ENCODE results near the gene MTHFD2L.
"Not testable (repeated sequence)": the region's sequence is repeated elsewhere in the genome, so short reads cannot be mapped to it uniquely, and the experiment has no call there.

Gene MTHFD2L

GRCh38 chr4:74127745-74128144, 30.2 kb upstream of the MTHFD2L start:
- Histone ChIP-seq H3K79me2 (ENCODE audit: insufficient read depth, low read length) (no peaks in the 10 kb centered on the region), H3K9me2 (ENCODE audit: low read depth, low read length) (no peaks in the 10 kb centered on the region), H2AFZ (ENCODE audit: low read length) (no peak overlapping the region), H4K20me1 (ENCODE audit: insufficient read depth, low read length) (no peaks in the 10 kb centered on the region), H3K4me3 (ENCODE audit: low read depth, low read length, poor library complexity, severe bottlenecking) (no peak overlapping the region), H3K9ac (ENCODE audit: low read length) (no peak overlapping the region), H3K9me3 (ENCODE audit: low read length) (no peaks in the 10 kb centered on the region), H3K27ac (ENCODE audit: low read depth, low read length, poor library complexity, severe bottlenecking) (no peak overlapping the region), H3K27me3 (ENCODE audit: insufficient read depth, low read length) (no peaks in the 10 kb centered on the region), H3K36me3 (ENCODE audit: insufficient read depth, low read length) (no peaks in the 10 kb centered on the region), H3F3A (ENCODE audit: insufficient read depth, low read length) (no peaks in the 10 kb centered on the region), H3K4me1 (ENCODE audit: insufficient read depth, low read length, severe bottlenecking) (no peaks in the 10 kb centered on the region), H3K4me2 (ENCODE audit: low read length) (no peak overlapping the region)
- TF ChIP-seq CTCF (IDR thresholded peaks at IDR 0.05; ENCODE audit: low read length) (no peak), EZH2 (IDR thresholded peaks at IDR 0.05; ENCODE audit: borderline replicate concordance, low read length) (no peak)

- H3K36me3 ChIP-seq (ENCODE audit: insufficient read depth, low read length); H3K4me1 ChIP-seq (ENCODE audit: insufficient read depth, low read length, severe bottlenecking); H3K27me3 ChIP-seq (ENCODE audit: insufficient read depth, low read length); H3K4me3 ChIP-seq (ENCODE audit: low read depth, low read length, poor library complexity, severe bottlenecking); H3K9me2 ChIP-seq (ENCODE audit: low read depth, low read length); H3K9ac ChIP-seq (ENCODE audit: low read length); H2AFZ ChIP-seq (ENCODE audit: low read length); H3F3A ChIP-seq (ENCODE audit: insufficient read depth, low read length); H3K27ac ChIP-seq (ENCODE audit: low read depth, low read length, poor library complexity, severe bottlenecking); H4K20me1 ChIP-seq (ENCODE audit: insufficient read depth, low read length); H3K79me2 ChIP-seq (ENCODE audit: insufficient read depth, low read length); H3K4me2 ChIP-seq (ENCODE audit: low read length); H3K9me3 ChIP-seq (ENCODE audit: low read length): not testable (repeated sequence)
Observed at GRCh38 chr4:74130843-74131242, 27.1 kb upstream of the MTHFD2L start.

- not testable (repeated sequence) for H3K27me3 ChIP-seq (ENCODE audit: insufficient read depth, low read length); H3K27ac ChIP-seq (ENCODE audit: low read depth, low read length, poor library complexity, severe bottlenecking); H3K36me3 ChIP-seq (ENCODE audit: insufficient read depth, low read length); H3K9ac ChIP-seq (ENCODE audit: low read length); H3K4me2 ChIP-seq (ENCODE audit: low read length); H4K20me1 ChIP-seq (ENCODE audit: insufficient read depth, low read length); H3K9me2 ChIP-seq (ENCODE audit: low read depth, low read length); H3K4me3 ChIP-seq (ENCODE audit: low read depth, low read length, poor library complexity, severe bottlenecking); H3K9me3 ChIP-seq (ENCODE audit: low read length); H3K4me1 ChIP-seq (ENCODE audit: insufficient read depth, low read length, severe bottlenecking); H2AFZ ChIP-seq (ENCODE audit: low read length); H3K79me2 ChIP-seq (ENCODE audit: insufficient read depth, low read length); H3F3A ChIP-seq (ENCODE audit: insufficient read depth, low read length)
Observed at GRCh38 chr4:74132188-74132587, 25.7 kb upstream of the MTHFD2L start.

- no peaks in the 10 kb centered on the region for H3F3A ChIP-seq (ENCODE audit: insufficient read depth, low read length)
- no peaks in the 10 kb centered on the region for H4K20me1 ChIP-seq (ENCODE audit: insufficient read depth, low read length)
- no peak overlapping the region for H2AFZ ChIP-seq (ENCODE audit: low read length)
- H3K36me3 ChIP-seq (ENCODE audit: insufficient read depth, low read length) = no peaks in the 10 kb centered on the region
- H3K4me2 ChIP-seq (ENCODE audit: low read length) = no peak overlapping the region
- H3K4me1 ChIP-seq (ENCODE audit: insufficient read depth, low read length, severe bottlenecking) = no peaks in the 10 kb centered on the region
- no peaks in the 10 kb centered on the region for H3K27me3 ChIP-seq (ENCODE audit: insufficient read depth, low read length)
- TF ChIP-seq CTCF (IDR thresholded peaks at IDR 0.05; ENCODE audit: low read length) (no peak), EZH2 (IDR thresholded peaks at IDR 0.05; ENCODE audit: borderline replicate concordance, low read length) (no peak)
- no peaks in the 10 kb centered on the region for H3K9me2 ChIP-seq (ENCODE audit: low read depth, low read length)
- H3K4me3 ChIP-seq (ENCODE audit: low read depth, low read length, poor library complexity, severe bottlenecking) = no peak overlapping the region
- no peak overlapping the region for H3K27ac ChIP-seq (ENCODE audit: low read depth, low read length, poor library complexity, severe bottlenecking)
- H3K9me3 ChIP-seq (ENCODE audit: low read length) = peaks cover 6% of the 10 kb centered on the region; the same call in 1 of the 2 replicates
- H3K79me2 ChIP-seq (ENCODE audit: insufficient read depth, low read length) = no peaks in the 10 kb centered on the region
- no peak overlapping the region for H3K9ac ChIP-seq (ENCODE audit: low read length)
Observed at GRCh38 chr4:74132944-74133343, 25.0 kb upstream of the MTHFD2L start.

All from OCI-LY1 (cell line).